HUES64 (cell line): ENCODE results near the gene TBC1D16.

Experiments
- H3K27ac ChIP-seq: 2 replicates; pipeline ENCODE4 v1.7.0; 2013; ENCODE audit warnings: low read depth, low read length, inconsistent platforms
- H3K27me3 ChIP-seq: 2 replicates; pipeline ENCODE4 v1.6.1; 2013; ENCODE audit warnings: mild to moderate bottlenecking, low read length; ENCODE audit not compliant: insufficient read depth
- H3K36me3 ChIP-seq: 2 replicates; pipeline ENCODE4 v1.6.1; 2013; ENCODE audit warnings: mild to moderate bottlenecking, low read length; ENCODE audit not compliant: insufficient read depth
- H3K4me1 ChIP-seq: 2 replicates; pipeline ENCODE4 v1.6.1; 2013; ENCODE audit warnings: mild to moderate bottlenecking, low read length, moderate library complexity; ENCODE audit not compliant: insufficient read depth
- H3K4me3 ChIP-seq: 2 replicates; pipeline ENCODE4 v1.5.1; 2013; ENCODE audit warnings: mild to moderate bottlenecking, low read length, moderate library complexity
- H3K9ac ChIP-seq: 2 replicates; pipeline ENCODE4 v1.6.1; 2013; ENCODE audit warnings: mild to moderate bottlenecking, low read depth, low read length
- H3K9me3 ChIP-seq: 2 replicates; pipeline ENCODE4 v1.6.1; 2013; ENCODE audit warnings: low read depth, low read length; ENCODE audit not compliant: insufficient read depth
- WGBS: fragments of 150-250, 120-280 bp; methylation state at CpG from one replicate; pipeline ENCODE4 v1.1.7; 2013; ENCODE audit warnings: missing lambda C conversion rate; 5-methylcytosine and 5-hydroxymethylcytosine counted together

Gene TBC1D16

GRCh38 chr17:79952265-79952877 is 83.3 kb downstream of the TBC1D16 start:
- no peak overlapping the region; the same call in 1 of the 2 replicates for H3K9ac ChIP-seq
- H3K36me3 ChIP-seq: peaks cover 12% of the 10 kb centered on the region
- no peak overlapping the region for H3K4me3 ChIP-seq
- peak overlapping the region; percentile 100; the same call in 1 of the 2 replicates for H3K27ac ChIP-seq
- 72% methylated on average over 30 of the region's 36 CpGs for WGBS
- no peaks in the 10 kb centered on the region for H3K9me3 ChIP-seq
- H3K27me3 ChIP-seq: peaks cover 4% of the 10 kb centered on the region; the same call in 1 of the 2 replicates
- peaks cover 54% of the 10 kb centered on the region for H3K4me1 ChIP-seq

- 37% methylated on average over 31 of the region's 31 CpGs for WGBS
- Histone ChIP-seq H3K4me1 (peaks cover 54% of the 10 kb centered on the region), H3K9me3 (no peaks in the 10 kb centered on the region), H3K36me3 (peaks cover 20% of the 10 kb centered on the region), H3K27me3 (peaks cover 4% of the 10 kb centered on the region; the same call in 1 of the 2 replicates), H3K4me3 (no peak overlapping the region), H3K27ac (peak overlapping the region; percentile 100; the same call in 1 of the 2 replicates), H3K9ac (peak overlapping the region; percentile 40; the same call in 1 of the 2 replicates)
These were observed 84.1 kb downstream of the TBC1D16 start for GRCh38 chr17:79951361-79952264.

GRCh38 chr17:79950751-79951150 is 84.9 kb downstream of the TBC1D16 start:
- Histone ChIP-seq H3K9ac (peak overlapping the region; percentile 72), H3K9me3 (no peaks in the 10 kb centered on the region), H3K36me3 (peaks cover 26% of the 10 kb centered on the region), H3K4me1 (peaks cover 54% of the 10 kb centered on the region), H3K4me3 (peak overlapping the region; percentile 39), H3K27me3 (peaks cover 4% of the 10 kb centered on the region; the same call in 1 of the 2 replicates), H3K27ac (peak overlapping the region; percentile 100)
- 4% methylated on average over 17 of the region's 17 CpGs for WGBS

- peaks cover 4% of the 10 kb centered on the region; the same call in 1 of the 2 replicates for H3K27me3 ChIP-seq
- H3K4me1 ChIP-seq: peaks cover 54% of the 10 kb centered on the region
- WGBS: 4% methylated on average over 31 of the region's 31 CpGs
- H3K36me3 ChIP-seq: peaks cover 26% of the 10 kb centered on the region
- peak overlapping the region; percentile 39 for H3K4me3 ChIP-seq
- peak overlapping the region; percentile 72 for H3K9ac ChIP-seq
- no peaks in the 10 kb centered on the region for H3K9me3 ChIP-seq
- H3K27ac ChIP-seq: peak overlapping the region; percentile 100
These were observed 85.4 kb downstream of the TBC1D16 start for GRCh38 chr17:79950306-79950705.

- peaks cover 4% of the 10 kb centered on the region; the same call in 1 of the 2 replicates for H3K27me3 ChIP-seq
- H3K4me1 ChIP-seq: peaks cover 51% of the 10 kb centered on the region
- H3K9me3 ChIP-seq: no peaks in the 10 kb centered on the region
- H3K9ac ChIP-seq: peak overlapping the region; percentile 72
- 3% methylated on average over 27 of the region's 27 CpGs for WGBS
- peaks cover 29% of the 10 kb centered on the region for H3K36me3 ChIP-seq
- peak overlapping the region; percentile 39 for H3K4me3 ChIP-seq
- H3K27ac ChIP-seq: peak overlapping the region; percentile 100
These were observed 85.9 kb downstream of the TBC1D16 start for GRCh38 chr17:79949656-79950209.

GRCh38 chr17:79948945-79949655 is 86.6 kb downstream of the TBC1D16 start:
- H3K27ac ChIP-seq: peak overlapping the region; percentile 100; the same call in 1 of the 2 replicates
- peaks cover 4% of the 10 kb centered on the region; the same call in 1 of the 2 replicates for H3K27me3 ChIP-seq
- WGBS: 53% methylated on average over 29 of the region's 29 CpGs
- H3K4me1 ChIP-seq: peaks cover 50% of the 10 kb centered on the region
- no peaks in the 10 kb centered on the region for H3K9me3 ChIP-seq
- H3K4me3 ChIP-seq: peak overlapping the region; percentile 39
- H3K9ac ChIP-seq: peak overlapping the region; percentile 46; the same call in 1 of the 2 replicates
- H3K36me3 ChIP-seq: peaks cover 35% of the 10 kb centered on the region

GRCh38 chr17:79948406-79948944 is 87.2 kb downstream of the TBC1D16 start:
- H3K4me3 ChIP-seq: no peak overlapping the region; the same call in 1 of the 2 replicates
- peaks cover 4% of the 10 kb centered on the region; the same call in 1 of the 2 replicates for H3K27me3 ChIP-seq
- H3K9ac ChIP-seq: peak overlapping the region; percentile 46; the same call in 1 of the 2 replicates
- H3K27ac ChIP-seq: peak overlapping the region; percentile 100; the same call in 1 of the 2 replicates
- peaks cover 48% of the 10 kb centered on the region for H3K4me1 ChIP-seq
- H3K9me3 ChIP-seq: no peaks in the 10 kb centered on the region
- 92% methylated on average over 10 of the region's 10 CpGs for WGBS
- peaks cover 41% of the 10 kb centered on the region for H3K36me3 ChIP-seq

GRCh38 chr17:79947351-79948031 is 88.2 kb downstream of the TBC1D16 start:
- Histone ChIP-seq H3K9ac (no peak overlapping the region), H3K4me3 (no peak overlapping the region), H3K9me3 (no peaks in the 10 kb centered on the region), H3K4me1 (peaks cover 38% of the 10 kb centered on the region), H3K36me3 (peaks cover 50% of the 10 kb centered on the region), H3K27ac (no peak overlapping the region), H3K27me3 (peaks cover 4% of the 10 kb centered on the region; the same call in 1 of the 2 replicates)
- 96% methylated on average over 31 of the region's 31 CpGs for WGBS

GRCh38 chr17:79946352-79947231 is 89.1 kb downstream of the TBC1D16 start:
- Histone ChIP-seq H3K27me3 (peaks cover 4% of the 10 kb centered on the region; the same call in 1 of the 2 replicates), H3K9me3 (no peaks in the 10 kb centered on the region), H3K4me3 (no peak overlapping the region), H3K36me3 (peaks cover 55% of the 10 kb centered on the region), H3K4me1 (peaks cover 29% of the 10 kb centered on the region), H3K27ac (no peak overlapping the region), H3K9ac (no peak overlapping the region)
- WGBS: 94% methylated on average over 25 of the region's 25 CpGs
